Cardiac muscle cell (in vitro differentiated cells and primary cell): Measurements from ENCODE around the gene YIPF5. TPM values are rescaled to one million over a fixed set of nuclear protein-coding genes. Genes with fewer than 3 reads are reported as not detected.
A peak's percentile ranks its signal among the peaks of the same experiment; 100 is the strongest.

ENCODE experiments used
- DNase-seq, 2 donors: peaks; one replicate each; pipeline versions ENCODE4 v3.0.0 to v3.0.0-alpha.2; 2010 to 2017; ENCODE audit warnings: low read depth in 1 of 2, low spot score in 1 of 2
- H3K27ac ChIP-seq: fragments of 200-600 bp; sonication (generic); 2 replicates; pipeline ENCODE4 v1.5.1; 2016
- H3K27me3 ChIP-seq: fragments of 200-600 bp; sonication (generic); 2 replicates; pipeline ENCODE4 v1.6.0; 2016; ENCODE audit warnings: control low read depth
- H3K36me3 ChIP-seq: fragments of 200-600 bp; sonication (generic); 2 replicates; pipeline ENCODE4 v1.5.1; 2016; ENCODE audit warnings: control low read depth
- H3K4me1 ChIP-seq: fragments of 200-600 bp; sonication (generic); 2 replicates; pipeline ENCODE4 v1.8.1; 2017; ENCODE audit warnings: low read depth, mild to moderate bottlenecking, mixed run types
- H3K4me3 ChIP-seq: fragments of 200-600 bp; sonication (generic); 2 replicates; pipeline ENCODE4 v1.5.1; 2016; ENCODE audit warnings: mild to moderate bottlenecking
- H3K9me3 ChIP-seq: fragments of 200-600 bp; sonication (generic); 2 replicates; pipeline ENCODE4 v1.5.1; 2017; ENCODE audit warnings: low read depth, mild to moderate bottlenecking, control low read depth
- polyA plus RNA-seq: library from polyadenylated mRNA; unstranded; fragments of >200 nt; fragmentation: Nextera tagmentation; extraction: Ambion mirVana; gene quantifications from 2 replicates; pipeline ENCODE4 v1.2.1, GENCODE V29; 2016
- total RNA-seq: library from RNA; depleted of rRNA; stranded (reverse); fragments of >200 nt; gene quantifications from 2 replicates; pipeline ENCODE4 v1.2.3, GENCODE V29; 2016
- TF ChIP-seq, protein P1 (sequence below): IDR thresholded peaks from 2 replicates; pipeline ENCODE4 v1.5.1; 2012; ENCODE audit warnings: low read depth, mild to moderate bottlenecking, low read length

YIPF5 gene
- total and polyA plus RNA-seq, 2 experiments from 2014 or later = 17.8 to 72.8 TPM

DNA sequence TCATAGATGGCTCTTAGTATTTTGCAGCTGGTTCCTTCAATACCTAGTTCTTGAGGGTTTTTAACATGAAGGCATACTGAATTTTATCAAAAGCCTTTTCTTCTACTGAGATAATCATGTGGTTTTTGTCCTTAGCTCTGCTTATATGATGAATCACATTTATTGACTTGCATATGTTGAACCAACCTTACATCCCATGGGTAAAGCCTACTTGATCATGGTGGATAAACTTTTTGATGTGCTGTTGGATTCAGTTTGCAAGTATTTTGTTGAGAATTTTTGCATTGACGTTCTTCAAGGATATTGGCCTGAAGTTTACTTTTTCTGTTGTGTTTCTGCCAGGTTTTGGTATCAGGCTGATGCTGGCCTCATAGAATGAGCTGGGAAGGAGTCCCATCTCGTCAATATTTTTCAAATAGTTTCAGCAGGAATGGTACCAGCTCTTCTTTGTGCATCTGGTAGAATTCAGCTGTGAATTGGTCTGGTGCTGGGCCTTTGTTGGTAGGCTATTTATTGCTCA is 49.7 kb downstream of the YIPF5 start:
- H3K4me3 ChIP-seq = no peak overlapping the region
- no peaks in the 10 kb centered on the region for H3K9me3 ChIP-seq
- no peaks in the 10 kb centered on the region for H3K36me3 ChIP-seq
- H3K27ac ChIP-seq = no peak overlapping the region
- no peaks in the 10 kb centered on the region for H3K4me1 ChIP-seq
- TF ChIP-seq, protein P1, sequence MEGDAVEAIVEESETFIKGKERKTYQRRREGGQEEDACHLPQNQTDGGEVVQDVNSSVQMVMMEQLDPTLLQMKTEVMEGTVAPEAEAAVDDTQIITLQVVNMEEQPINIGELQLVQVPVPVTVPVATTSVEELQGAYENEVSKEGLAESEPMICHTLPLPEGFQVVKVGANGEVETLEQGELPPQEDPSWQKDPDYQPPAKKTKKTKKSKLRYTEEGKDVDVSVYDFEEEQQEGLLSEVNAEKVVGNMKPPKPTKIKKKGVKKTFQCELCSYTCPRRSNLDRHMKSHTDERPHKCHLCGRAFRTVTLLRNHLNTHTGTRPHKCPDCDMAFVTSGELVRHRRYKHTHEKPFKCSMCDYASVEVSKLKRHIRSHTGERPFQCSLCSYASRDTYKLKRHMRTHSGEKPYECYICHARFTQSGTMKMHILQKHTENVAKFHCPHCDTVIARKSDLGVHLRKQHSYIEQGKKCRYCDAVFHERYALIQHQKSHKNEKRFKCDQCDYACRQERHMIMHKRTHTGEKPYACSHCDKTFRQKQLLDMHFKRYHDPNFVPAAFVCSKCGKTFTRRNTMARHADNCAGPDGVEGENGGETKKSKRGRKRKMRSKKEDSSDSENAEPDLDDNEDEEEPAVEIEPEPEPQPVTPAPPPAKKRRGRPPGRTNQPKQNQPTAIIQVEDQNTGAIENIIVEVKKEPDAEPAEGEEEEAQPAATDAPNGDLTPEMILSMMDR = no peak
- no peak for DNase-seq
- H3K27me3 ChIP-seq = no peaks in the 10 kb centered on the region

DNA sequence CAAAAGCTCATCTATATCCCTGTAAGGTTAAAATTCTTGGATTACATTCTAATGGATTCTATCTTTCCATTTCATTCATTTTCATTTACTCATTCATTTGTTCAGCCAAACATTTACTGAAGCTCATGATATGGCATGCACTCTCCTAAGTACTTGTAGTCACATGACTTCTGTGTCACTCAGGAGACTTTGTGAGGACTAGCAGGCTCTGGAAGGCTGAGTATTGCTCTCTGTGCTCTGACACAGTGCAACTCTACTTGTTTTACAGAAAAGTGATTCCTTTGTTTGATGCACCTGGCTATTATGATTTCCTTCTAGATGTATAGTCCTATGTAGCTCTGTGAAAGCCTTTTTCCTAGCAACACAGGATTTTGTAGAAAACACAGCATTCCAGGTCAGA is 53.0 kb downstream of the YIPF5 start:
- Histone ChIP-seq H3K27me3 (no peaks in the 10 kb centered on the region), H3K9me3 (no peaks in the 10 kb centered on the region), H3K27ac (no peak overlapping the region), H3K4me3 (no peak overlapping the region), H3K36me3 (no peaks in the 10 kb centered on the region), H3K4me1 (no peaks in the 10 kb centered on the region)
- TF ChIP-seq, protein P1 = no peak
- DNase-seq = peak in 1 of 2 donors; percentile 54

DNA sequence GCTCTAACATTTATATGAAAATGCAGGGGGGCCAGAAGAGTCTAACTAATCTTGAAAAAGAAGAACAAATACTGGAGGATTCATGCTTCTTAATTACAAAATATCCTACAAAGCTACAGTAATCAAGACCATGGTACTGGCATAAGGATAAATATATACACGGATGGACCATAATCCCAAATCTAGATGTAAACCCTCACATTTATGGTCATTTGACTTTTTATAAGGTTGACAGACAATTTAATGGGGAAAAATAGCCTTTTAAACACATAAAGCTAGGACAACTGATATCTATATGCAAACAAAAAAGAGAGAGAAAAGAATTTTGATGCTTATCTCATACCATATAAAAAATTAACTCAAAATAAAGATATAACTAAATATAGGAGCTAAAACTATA is 55.9 kb downstream of the YIPF5 start:
- Histone ChIP-seq H3K36me3 (no peaks in the 10 kb centered on the region), H3K27me3 (no peaks in the 10 kb centered on the region), H3K4me1 (no peaks in the 10 kb centered on the region), H3K9me3 (no peaks in the 10 kb centered on the region), H3K27ac (no peak overlapping the region), H3K4me3 (no peak overlapping the region)
- TF ChIP-seq, protein P1 = no peak
- no peak for DNase-seq

Other genes with a start within 250 kb of the YIPF5 start
- gene KCTD16, start 214 bp upstream of the YIPF5 start, total RNA-seq = 0.35 and 0.66 TPM in 2 replicates
- gene KCTD16, start 214 bp upstream of the YIPF5 start, polyA plus RNA-seq = 0.13 and 0.27 TPM in 2 replicates